Activated CD8-positive, alpha-beta memory T cell treated with anti-CD3 and anti-CD28 coated beads, Interleukin-2, amount 50 U/mL, for 24 hours (primary cell): ENCODE results near the gene AHDC1.
"Not testable (repeated sequence)": the region's sequence is repeated elsewhere in the genome, so short reads cannot be mapped to it uniquely, and the experiment has no call there.

Experiments
- DNase-seq: peaks from one replicate; pipeline ENCODE4 v3.0.0-alpha.2; 2020; ENCODE audit errors: extremely low read depth

The AHDC1 gene

DNA sequence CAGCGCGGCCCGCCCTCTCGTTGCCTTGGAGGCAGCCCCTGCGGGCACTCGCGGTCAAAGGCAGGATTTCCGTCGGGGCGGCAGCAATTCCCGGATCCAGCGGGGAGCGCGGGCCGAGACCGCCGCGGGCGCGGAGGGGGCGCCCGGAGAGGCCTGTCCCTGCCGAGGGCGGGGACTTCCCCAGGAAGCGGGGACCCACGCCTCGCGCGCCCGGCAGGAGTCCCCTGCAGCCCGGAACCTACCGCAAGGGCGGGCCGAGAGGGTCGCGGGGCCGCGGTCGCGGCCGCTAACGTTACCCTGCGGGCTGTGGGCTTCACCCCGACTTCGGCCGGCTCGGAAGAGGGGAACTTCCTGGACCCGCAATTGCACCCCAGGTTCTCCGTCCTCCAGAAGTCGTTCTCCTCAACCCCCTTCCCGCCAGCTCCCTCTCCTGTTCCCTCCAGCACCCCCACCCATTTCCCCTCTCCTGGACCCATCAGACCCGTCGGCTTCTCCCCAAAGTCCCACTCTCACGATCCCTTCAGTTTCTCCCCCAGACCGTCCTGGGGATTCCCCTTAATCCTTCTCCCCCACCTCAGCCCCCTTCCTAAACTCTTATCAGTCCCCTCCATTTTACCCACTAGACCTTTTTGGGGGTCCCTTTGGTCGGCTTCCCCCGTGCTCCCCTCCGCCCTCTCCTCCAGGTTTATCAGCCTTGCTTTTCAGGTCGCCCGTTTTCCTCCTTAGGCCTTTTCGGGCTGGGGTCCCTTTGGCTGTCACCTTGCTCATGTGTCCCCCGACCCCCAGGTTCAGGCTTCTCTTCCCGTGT lies 30.4 kb upstream of the AHDC1 start:
- no peak for DNase-seq

DNA sequence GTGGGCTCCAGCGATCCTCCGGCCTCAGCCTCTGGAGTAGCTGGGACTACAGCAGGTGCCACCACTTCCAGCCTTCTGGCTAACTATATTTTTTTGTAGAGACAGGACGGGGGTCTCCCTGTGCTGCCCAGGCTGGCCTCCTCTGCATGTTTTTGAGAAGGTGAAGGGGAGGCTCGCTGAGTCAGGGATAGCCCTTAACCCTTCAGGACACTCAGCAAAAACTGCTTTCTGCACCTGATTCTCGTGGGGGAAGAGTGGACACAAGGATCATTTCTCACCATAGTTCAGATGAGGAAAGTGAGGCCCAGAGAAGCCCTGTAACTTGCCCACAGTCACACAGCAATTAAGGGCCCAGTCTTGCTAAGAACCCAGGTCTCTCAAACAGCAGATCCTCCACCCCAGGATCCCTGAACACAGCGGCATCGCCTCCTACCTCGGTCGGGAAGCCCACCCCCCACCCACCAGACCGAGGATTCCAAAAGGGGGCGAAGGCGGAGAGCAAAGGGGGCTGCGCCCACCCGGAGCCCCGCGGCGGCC lies 29.8 kb upstream of the AHDC1 start:
- no peak for DNase-seq

DNA sequence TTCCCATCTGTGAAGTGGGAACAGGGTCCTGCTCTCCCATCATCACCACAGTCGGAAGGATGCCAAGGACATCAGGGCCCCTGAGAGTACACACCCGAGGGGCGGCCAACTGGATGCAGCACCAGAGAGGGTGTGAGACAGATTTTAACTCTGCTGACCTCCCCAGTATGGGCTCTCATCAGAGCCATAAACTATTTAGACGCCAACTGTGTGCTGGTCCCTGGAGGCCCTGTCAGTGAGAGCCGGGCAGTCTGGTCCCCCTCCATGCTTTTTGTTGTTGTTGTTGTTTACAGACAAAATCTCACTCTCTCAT lies 29.3 kb upstream of the AHDC1 start:
- DNase-seq = no peak

DNA sequence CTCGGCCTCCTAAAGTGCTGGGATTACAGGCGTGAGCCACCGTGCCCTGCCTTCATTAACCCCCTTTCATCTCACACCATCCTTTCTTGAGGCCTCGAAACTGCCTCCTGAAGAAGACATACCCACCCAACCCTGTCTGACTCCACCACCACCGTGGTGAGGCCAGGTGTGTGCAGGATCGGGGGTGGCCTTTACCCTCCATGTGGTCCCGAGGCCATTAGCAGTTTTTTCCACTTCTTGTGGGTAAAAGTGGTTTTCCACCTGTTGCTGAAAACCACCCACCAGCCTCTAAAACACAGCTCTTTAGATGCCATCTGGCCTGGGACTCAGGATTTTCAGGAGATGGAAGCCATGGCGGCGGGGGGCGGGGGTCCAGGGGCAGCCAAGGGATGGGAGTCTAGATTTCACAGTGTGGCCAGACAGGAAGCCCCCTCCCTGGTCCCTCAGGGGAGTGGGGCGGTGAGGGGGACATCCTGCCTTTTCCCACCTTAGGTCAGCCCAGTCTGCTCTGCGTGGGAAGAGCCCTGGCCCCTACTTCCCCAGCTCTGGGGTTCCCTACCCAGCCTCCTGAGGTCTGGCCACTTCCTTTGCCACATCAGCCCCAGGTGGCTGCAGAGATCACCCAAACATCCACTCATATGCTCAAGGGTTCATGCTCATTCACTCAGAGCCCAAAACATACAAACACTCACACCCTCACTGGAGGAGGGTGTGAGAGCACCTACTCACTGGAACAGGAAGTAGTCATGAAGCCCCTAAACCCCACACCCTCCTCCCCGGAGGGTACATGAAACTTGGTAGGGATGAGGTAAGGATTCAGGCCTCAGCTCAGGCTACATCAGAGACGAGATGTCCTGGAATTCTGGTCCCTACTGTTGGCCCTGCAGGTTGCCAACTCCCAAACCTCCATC lies 28.7 kb upstream of the AHDC1 start:
- no peak for DNase-seq

DNA sequence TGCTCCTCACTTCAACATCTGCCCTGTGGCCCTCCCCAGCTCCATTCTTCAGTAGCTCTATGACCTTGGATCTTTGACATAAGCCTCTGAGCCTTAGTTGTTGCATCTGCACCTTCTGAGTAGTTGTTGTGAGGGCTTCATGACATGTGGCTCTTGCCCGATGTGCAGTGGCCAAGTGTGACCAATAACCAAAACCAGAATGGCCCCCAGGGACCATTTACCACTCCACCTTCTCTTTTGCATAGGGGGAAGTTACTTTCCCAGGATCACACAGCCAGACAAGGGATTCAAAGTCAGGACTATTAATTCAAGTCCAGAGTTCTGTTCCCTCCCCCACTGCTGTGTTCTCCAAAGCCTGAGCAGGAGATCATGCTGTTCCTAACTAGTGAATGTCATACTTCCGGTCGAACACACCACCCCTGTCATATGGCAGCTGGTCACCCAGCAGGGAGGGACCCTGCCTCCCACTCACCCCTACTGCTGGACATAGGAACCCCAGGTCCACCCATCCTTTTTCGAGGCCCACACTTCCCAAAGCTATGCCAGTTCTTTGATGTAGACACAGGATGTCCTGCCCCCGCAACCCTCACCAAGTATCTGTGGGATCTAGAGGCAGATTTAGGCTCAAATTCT lies 27.0 kb upstream of the AHDC1 start:
- DNase-seq = no peak

DNA sequence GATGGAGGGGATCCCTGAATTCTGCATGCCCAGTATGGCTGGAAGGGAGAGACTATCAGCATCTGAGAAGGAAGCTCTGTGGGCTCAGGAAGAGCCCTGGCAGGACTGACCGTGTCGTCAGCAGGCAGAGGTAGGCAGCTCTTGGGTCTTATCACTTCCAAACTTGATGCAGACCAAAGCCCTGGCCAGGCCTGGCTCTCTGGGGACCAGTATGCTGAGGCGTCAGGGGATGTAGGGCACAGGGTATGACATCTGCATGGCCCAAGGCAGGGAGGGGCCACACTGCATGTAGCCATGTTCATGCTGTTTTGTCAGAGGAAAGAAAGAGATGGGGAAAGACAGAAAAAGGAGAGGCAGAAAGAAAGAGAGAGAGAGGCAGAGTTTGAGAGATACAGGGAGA lies 24.8 kb upstream of the AHDC1 start:
- no peak for DNase-seq

DNA sequence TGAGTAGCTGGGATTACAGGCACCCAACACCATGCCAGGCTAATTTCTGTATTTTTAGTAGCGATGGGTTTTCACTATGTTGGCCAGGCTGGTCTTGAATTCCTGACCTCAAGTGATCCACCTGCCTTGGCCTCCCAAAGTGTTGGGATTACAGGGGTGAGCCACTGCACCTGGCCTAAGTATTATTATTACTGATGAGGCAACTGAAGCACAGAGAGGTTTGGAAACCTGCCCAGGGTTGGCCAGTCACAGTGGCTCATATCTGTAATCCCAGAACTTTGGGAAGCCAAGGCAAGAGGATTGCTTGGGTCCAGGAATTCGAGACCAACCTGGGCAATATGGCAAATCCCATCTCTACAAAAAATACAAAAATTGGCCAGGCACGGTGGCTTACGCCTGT lies 23.8 kb upstream of the AHDC1 start:
- DNase-seq = not testable (repeated sequence)

DNA sequence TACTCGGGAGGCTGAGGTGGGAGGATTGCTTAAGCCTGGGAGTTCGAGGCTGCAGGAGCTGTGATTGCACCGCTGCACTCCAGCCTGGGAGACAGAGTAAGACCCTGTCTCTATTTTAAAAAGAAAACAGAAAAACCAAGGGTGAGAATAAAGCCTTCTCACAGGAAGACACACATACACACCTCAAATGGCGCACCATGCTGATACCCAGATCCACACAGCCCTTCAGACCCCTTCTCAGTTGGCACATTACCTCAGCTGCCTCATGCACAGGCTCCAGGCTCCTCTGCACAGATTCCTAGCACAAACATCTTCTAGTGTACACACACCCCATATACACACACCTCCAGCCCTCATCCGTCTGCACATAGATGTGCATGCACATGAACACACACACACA lies 23.1 kb upstream of the AHDC1 start:
- no peak for DNase-seq

DNA sequence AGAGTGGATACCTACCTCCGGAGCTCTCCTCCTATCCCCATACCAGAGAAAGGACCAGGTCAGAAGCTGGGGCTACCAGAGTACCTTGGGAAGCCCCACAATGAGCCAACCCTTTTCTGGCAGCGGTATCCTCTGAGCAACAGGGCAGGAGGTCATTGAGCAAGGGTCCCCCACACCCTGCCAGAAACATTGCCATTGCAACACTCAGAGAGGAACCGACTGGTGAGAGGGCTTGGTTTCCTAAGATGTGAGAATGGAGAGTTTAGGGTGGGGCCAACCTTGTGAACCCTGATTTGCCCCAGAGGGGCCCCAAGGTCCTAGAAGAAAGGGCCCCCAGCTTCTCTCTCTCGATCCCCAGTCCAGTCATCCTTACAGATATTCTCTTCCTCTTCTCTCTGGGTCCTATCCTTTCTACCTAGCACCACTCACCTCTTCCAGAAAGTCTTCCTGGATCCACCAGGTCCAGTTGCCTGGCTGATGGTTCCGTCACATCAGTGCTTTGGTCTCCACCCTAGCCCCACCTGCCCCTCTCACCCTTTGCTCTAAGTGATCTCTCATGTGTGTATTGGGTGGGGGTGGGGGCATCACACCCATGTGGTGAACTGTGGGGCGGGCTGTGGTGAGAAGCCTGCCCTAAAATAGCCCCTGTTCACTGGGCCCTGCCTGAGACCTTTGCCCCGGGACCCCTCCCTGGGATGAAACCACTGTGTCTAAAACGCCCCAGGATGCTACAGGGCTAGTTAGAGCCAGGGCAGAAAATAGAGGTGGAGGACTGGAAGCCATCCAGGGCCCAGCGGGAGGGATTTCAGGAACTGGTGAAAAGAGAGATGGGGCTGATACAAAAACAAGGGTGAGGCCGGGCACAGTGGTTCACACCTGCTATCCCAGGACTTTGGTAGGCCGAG lies 22.3 kb upstream of the AHDC1 start:
- DNase-seq = no peak

DNA sequence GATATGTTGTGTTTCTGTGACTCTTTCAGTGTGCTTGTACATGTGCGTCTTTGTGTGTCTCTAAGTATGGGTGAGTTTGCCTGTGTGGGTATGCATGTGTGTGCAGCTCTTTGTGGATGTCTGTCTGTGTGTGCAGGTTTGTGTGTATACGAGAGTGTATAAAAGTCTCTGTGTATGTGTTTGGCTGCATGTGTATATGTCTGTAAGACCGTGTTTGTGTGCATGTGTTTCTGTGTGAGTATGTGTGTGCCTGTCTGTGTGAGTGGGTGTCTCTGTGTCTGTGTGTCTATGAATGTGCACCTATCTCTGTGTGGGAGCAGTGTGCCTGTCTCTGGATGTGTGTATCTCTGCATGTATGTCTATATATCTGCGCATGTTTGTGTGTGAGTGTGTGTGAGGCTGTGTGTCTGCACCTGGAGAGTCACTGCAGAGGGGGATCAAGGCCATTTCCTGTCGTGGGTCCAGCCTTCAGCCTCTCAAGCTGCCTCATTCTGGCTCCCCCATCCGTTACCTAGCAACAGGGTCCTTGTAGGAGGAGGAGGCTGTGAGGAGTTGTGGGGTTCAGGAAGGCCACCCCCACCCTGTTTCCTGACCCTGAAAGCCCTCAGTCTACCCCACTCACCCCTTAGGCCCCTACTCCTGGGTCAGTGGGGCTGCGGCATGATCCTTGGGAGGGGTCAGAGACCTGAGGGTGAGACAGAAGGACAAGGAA lies 20.7 kb upstream of the AHDC1 start:
- DNase-seq = no peak

DNA sequence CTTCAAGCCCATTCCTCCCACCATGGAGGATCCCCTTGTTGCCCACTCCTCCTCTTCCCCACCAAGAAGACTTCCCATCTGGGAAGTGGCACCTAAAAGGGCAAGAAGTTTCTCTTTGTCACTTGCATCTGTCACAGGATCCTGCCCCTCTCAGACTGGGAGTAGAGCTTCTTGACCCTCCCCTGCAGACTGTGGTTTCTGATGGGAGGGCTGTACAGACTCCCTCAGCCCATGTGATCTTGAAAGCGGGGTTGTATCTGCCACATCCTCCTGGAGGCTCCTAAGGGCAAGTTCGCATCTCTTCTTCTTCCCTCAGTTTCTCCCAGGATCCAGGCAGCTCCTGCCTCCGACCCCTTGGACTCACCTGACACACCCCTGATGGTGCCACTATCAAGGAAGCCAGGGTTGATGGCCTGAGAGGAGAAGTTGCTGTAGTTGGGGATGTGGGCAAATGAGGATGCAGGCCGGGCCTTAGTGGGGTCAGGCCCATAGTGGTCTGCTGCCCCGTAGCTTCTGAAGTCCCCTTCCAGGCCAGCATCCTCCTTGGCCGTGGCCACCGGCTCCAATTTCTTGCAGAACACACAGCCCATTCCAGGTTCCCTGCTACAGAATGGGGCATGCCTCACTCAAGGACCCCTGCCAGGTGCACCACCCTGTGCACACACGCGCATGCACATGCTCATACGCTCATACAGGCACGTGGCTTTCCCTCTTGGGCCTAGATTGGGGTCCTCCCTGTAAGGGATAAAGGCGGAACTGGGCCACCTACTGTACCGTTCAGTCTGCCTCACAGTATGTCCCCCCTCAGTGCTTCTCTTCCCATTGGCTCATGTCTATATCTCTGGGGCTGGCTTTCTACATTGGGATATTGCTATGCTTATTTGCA lies 19.6 kb upstream of the AHDC1 start:
- DNase-seq = no peak

DNA sequence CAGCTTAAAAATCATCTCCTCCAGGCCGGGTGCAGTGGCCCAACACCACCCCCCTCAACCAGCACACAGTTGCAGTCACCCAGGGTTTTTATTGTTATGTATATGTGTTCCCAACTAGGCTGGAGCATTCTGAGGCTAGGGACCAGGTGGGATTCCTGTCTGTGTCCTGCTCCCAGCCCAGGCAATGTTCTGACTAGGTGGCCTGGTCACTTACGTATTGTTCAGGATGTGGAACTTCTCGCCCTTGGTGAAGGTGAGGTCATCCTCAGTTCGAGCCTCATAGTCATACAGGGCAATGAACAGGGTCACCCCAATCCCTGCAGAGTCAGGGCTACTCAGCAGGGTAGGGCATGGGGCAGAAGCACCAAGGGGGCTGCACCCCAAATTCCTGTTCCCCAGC lies 18.9 kb upstream of the AHDC1 start:
- no peak for DNase-seq

DNA sequence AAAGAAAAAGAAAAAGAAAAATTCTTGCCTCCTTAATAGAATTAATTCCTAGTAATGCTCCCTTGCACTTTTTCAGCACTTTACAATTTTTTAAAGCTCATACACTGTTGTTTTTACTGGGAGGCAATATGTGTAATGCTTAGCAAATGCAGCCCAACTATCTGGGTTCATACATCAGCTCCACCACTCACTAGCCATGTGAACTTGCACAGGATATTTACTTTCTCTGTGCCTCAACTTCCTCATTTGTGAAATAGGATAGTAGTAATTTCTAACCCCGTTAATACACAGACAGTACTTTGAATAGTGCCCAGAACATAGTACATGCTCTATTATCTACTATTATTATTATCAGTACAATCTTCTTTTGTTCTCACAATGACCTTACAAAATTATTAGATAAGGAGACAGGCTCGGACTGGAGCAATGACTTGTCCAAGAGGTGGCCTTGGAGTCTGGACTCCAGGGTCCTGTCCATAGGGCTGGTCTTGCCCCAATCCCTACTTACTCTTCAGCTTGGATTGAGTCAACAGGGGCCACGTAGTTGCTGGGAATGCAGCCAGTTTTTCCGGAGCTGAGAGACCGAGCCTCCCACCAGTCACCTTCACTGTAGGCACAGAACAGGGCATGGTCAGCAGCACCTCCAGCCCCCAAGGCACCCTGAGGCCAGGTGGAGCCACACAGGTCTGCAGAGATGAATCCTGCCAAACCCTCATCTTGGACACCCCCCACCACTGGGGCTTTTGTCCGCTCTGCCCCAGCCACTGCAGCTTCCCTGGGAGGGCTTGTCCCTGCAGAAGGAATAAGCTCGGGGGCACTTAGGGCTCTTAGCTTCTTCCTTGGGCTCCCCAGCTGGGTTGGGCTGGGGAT lies 17.3 kb upstream of the AHDC1 start:
- DNase-seq = no peak

DNA sequence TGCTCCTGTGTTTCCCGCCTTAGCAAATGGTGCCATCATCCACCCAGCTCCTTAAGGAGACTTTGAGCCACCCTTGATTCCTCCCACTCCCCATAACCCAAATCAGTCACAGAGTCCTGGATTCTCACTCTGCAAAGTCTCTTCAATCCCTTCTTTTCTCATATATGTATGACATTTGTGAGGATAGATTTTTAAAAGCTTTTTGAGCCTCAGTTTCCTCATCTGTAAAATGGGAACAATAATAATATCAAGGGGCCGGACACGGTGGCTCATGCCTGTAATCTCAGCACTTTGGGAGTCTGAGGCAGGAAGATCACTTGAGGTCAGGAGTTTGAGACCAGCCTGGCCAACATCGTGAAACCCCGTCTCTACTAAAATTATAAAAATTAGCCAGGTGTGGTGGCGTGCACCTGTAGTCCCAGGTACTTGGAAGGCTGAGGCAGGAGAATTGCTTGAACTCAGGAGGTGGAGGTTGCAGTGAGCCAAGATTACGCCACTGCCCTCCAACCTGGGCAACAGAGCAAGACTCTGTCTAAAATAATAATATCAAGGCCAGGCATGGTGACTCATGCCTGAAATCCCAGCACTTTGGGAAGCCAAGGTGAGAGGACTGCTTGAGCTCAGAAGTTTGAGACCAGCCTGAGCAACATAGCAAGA lies 16.0 kb upstream of the AHDC1 start:
- not testable (repeated sequence) for DNase-seq

DNA sequence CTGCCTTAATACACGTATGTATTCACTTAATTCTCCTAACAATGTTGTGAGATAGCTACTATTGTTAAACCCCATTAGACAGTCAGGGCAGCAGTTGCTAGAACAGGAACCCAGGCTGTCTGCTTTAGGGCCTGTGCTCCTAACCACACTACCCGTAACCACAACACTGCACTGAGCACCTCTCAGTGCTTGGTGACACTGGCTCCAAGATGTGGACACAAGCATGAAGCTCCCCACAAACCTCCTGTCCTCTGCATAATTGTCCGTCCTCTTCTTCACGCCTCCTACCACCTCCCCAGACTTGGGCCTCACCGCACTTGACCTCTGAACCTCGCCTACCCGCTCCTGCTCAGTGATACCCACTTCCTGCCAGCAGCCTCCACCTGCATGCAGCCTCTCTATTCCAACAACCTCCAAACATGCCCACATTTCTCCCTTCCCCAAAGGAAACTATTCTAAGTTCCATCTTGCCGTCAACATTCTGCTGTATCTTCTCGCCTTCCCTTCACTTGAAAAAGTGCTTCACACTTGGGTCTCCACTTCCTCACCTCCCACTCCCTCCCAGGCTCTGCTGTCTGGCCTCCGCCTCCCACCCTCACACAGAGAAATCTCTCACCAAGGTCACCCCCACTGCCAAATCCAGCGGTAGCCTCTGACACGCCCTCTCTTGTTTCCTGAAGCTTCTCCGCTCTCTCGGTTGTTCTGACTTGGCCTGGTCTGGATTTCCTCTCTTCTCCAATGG lies 14.6 kb upstream of the AHDC1 start:
- DNase-seq = no peak

DNA sequence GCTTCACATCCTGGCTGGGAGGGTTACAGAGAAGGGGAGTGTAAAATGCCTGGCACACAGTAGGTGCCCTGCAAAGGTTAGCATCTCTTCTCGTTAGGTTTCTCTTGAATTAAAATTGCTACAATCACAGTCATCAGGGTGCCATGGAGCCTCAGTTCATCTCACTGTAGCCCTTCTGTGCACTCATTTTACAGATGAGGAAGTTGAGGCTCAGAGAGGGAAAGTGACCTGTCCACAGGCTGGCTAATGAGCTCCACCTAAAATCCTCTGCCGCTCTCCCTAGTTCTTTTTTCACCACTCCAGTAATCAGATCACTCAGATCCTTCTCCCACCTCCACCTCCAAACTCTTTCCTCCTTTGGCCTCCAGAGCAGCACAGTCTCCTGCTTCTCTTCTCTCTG lies 13.5 kb upstream of the AHDC1 start:
- no peak for DNase-seq

DNA sequence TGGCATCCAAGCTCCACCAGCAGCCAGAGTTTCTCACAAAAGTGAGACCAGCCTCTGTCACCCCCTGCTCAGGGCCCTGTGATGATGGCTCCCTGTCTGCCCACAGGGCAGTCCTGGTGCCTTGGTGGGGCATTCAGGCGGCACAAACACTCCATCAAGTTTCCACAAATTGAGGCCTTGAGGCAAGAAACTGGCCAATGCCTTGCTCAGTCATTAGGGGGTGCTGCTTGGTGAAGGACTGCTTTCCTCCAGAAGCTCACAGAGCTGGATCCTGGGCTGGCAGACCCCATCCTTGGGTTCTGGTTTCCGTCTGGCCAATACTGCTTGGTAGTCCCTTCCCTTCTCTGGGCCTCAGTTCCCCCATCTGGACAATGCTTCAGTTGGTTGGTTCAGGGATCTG lies 12.5 kb upstream of the AHDC1 start:
- no peak for DNase-seq
